HEK293T (cell line): ENCODE data around the gene ITGA11.

Source experiments
- CTBP1 ChIP-seq: fragments of 450-650 bp; IDR thresholded peaks from 2 replicates; pipeline ENCODE4 v1.6.1; 2016; ENCODE audit warnings: borderline replicate concordance
- ELF4 ChIP-seq: fragments of 450-650 bp; IDR thresholded peaks from 2 replicates; pipeline ENCODE4 v1.6.1; 2017; ENCODE audit warnings: antibody characterized with exemption
- FOXK2 ChIP-seq: fragments of 450-650 bp; IDR thresholded peaks from 2 replicates; pipeline ENCODE4 v1.6.1; 2016; ENCODE audit warnings: mild to moderate bottlenecking
- FOXM1 ChIP-seq: fragments of 450-650 bp; IDR thresholded peaks from 2 replicates; pipeline ENCODE4 v1.6.1; 2017; ENCODE audit warnings: mild to moderate bottlenecking, borderline replicate concordance
- HDGF ChIP-seq: fragments of 450-650 bp; IDR thresholded peaks from 2 replicates; pipeline ENCODE4 v1.6.1; 2017; ENCODE audit warnings: antibody characterized with exemption, borderline replicate concordance
- SP1 ChIP-seq: fragments of 450-650 bp; IDR thresholded peaks from 2 replicates; pipeline ENCODE4 v1.6.1; 2017
- TARDBP ChIP-seq: fragments of 450-650 bp; IDR thresholded peaks from 2 replicates; pipeline ENCODE4 v1.6.1; 2016

- TF ChIP-seq ELF4 (no peak), TARDBP (no peak), FOXM1 (no peak), SP1 (no peak), FOXK2 (no peak), CTBP1 (no peak), HDGF (no peak)
These were observed 153.2 kb downstream of the ITGA11 start for GRCh38 chr15:68278595-68279405.
